ENCODE data around the gene TRIM13. TPM values are rescaled to one million over a fixed set of nuclear protein-coding genes. Genes with fewer than 3 reads are reported as not detected.

Gene TRIM13
- total RNA-seq, 4 donors from 2014 or later, result 19.7 to 54.5 (median 31.0) TPM

DNA sequence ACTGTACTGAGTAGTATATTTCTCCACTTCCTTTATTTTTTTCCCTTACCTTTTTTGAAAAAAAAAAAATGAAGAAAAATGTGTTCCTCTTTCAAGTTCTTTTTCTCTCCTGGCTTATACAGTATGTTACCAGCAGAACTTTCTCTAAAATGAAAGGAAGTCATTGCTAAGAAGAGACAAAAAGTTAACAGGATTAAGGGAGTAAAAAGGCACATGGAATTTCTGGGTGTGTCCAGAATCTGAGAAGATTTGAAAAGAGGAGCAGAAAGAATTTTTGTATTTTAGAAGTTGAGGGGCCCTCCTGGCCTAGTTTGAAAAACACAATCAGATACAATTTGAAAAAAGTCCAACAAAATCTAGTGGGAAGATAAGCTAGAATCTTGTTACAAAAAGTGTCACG lies 21.0 kb upstream of the TRIM13 start:
- Histone ChIP-seq H3K9me3 (no peaks in the 10 kb centered on the region), H3K36me3 (no peaks in the 10 kb centered on the region), H3K27me3 (no peaks in the 10 kb centered on the region), H3K4me1 (no peaks in the 10 kb centered on the region), H3K27ac (no peak overlapping the region), H3K4me3 (no peak overlapping the region)
- intact Hi-C loops (cut with DNase I; ENCODE audit: low total_unique reads), result no loop called here
- DNase-seq, result no peak
- TF ChIP-seq, protein P1, sequence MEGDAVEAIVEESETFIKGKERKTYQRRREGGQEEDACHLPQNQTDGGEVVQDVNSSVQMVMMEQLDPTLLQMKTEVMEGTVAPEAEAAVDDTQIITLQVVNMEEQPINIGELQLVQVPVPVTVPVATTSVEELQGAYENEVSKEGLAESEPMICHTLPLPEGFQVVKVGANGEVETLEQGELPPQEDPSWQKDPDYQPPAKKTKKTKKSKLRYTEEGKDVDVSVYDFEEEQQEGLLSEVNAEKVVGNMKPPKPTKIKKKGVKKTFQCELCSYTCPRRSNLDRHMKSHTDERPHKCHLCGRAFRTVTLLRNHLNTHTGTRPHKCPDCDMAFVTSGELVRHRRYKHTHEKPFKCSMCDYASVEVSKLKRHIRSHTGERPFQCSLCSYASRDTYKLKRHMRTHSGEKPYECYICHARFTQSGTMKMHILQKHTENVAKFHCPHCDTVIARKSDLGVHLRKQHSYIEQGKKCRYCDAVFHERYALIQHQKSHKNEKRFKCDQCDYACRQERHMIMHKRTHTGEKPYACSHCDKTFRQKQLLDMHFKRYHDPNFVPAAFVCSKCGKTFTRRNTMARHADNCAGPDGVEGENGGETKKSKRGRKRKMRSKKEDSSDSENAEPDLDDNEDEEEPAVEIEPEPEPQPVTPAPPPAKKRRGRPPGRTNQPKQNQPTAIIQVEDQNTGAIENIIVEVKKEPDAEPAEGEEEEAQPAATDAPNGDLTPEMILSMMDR (IDR thresholded peaks at IDR 0.05), result no peak

DNA sequence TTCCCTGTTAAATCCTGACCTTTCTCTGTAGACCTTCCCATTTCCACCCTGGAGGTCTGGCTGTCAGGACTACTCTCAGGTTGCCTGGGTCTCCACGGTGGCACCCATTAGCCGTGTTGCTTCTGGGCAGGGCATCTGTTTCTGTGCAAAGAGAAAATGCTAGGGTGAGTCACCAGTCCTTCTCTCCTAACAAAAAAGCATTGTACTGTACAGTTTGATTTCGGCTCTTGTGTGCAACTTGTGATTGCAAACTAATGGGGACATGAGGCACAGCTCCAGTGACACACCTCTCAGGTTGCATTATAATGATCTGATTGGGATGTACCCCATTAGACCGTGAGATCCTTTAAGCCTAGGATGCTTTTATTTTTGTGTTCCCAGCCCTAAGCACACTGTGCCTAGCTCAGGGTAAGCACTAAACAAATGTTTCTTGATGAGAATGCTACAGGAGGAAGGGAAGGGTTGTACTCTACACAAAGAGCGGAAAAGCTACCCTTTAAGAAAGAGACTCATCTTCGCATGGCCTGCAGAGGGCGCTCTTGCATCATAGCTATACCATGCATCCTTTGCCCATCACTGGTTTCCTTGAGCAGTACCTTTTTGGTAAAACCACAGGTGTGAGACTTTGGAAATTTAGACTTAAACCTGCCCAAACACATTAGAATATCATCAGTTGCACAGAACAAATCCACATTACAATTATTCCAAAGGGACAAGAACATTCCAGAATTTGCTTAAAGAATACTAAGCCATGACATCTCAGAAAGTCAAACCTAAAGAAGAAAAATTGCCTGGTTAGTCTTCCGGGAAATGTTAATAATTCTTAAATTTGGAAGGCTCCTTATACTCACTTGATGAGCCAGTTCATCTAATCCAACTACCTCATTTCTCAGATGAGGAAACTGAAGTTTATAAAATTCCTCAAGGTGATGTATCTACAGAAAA lies 20.3 kb upstream of the TRIM13 start:
- Histone ChIP-seq H3K27me3 (no peaks in the 10 kb centered on the region), H3K4me3 (no peak overlapping the region), H3K36me3 (no peaks in the 10 kb centered on the region), H3K4me1 (no peaks in the 10 kb centered on the region), H3K9me3 (no peaks in the 10 kb centered on the region), H3K27ac (no peak overlapping the region)
- TF ChIP-seq POLR2A (IDR thresholded peaks at IDR 0.05), result no peak
- TF ChIP-seq, protein P1 (IDR thresholded peaks at IDR 0.05), result peak; percentile 63 to 77 (median 74)
- DNase-seq, result peak; percentile 44 to 59
- intact Hi-C loops (cut with DNase I; ENCODE audit: low total_unique reads), result no loop called here

DNA sequence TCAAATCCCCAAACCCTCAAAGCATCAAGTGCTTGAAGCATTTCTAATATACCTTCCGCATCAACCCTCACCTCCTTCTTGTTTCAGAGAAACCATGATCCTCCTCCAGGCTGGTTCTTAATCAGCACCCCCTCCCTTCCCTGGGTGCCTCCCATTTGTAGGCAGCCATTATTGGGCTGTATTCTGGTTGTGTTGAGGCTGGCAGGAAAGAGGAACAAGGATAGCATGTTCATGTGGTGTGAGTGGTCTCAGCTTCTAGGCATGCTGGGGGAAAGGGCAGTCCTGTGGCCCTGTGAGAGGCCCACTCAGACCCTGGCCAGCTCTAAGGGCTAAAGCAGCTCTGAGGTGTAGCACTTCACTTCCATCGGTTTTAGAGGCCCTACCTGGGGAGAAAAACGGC lies 18.9 kb upstream of the TRIM13 start:
- Histone ChIP-seq H3K4me3 (no peak overlapping the region), H3K27ac (no peak overlapping the region), H3K9me3 (no peaks in the 10 kb centered on the region), H3K36me3 (no peaks in the 10 kb centered on the region), H3K27me3 (no peaks in the 10 kb centered on the region), H3K4me1 (no peaks in the 10 kb centered on the region)
- TF ChIP-seq POLR2A (IDR thresholded peaks at IDR 0.05), result no peak
- TF ChIP-seq, protein P1 (IDR thresholded peaks at IDR 0.05), result no peak
- intact Hi-C loops (cut with DNase I; ENCODE audit: low total_unique reads), result no loop called here
- DNase-seq, result no peak

DNA sequence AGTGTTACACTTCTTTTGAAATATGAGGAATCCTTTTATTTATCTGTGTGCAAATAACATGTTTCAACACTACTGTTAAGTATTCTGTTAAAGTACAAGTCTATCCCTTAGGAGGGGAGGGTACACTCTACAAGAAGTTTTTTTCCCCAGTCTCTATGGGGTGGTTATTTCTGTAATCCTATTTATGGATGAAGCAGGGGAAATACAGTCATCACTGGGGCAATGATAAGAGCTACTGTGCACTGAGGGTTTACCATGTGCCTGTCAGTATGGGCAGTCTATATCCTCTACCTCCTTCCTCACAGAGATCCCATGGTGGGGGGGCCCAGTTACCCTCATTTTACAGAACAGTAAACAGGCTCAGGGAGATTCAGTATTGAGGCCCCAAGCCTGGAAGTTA lies 16.6 kb upstream of the TRIM13 start:
- Histone ChIP-seq H3K27me3 (no peaks in the 10 kb centered on the region), H3K4me1 (no peaks in the 10 kb centered on the region), H3K27ac (no peak overlapping the region), H3K4me3 (no peak overlapping the region), H3K9me3 (no peaks in the 10 kb centered on the region), H3K36me3 (no peaks in the 10 kb centered on the region)
- no peak for DNase-seq
- no peak for TF ChIP-seq POLR2A (IDR thresholded peaks at IDR 0.05)
- TF ChIP-seq, protein P1 (IDR thresholded peaks at IDR 0.05), result no peak
- intact Hi-C loops (cut with DNase I; ENCODE audit: low total_unique reads), result no loop called here

DNA sequence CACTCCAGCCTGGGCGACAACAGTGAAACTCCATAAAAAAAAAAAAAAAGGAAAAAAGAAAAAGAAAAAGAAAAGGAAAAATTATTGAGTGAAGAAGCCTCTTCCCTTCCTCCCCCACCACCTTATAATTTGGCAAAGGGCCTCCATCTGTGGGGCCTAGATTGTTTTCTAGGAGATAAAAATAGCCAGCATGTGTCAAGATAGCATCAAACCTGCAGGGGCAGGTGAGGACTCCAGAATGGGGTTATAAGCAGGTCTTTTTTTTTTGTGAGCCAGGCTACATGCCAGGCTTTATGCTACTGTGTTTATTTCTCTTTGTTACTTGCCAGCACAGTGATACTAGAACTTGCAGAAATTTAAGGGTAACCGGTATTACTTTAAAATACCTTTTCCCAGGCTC lies 11.7 kb upstream of the TRIM13 start:
- intact Hi-C loops (cut with DNase I; ENCODE audit: low total_unique reads), result no loop called here
- H3K9me3 ChIP-seq, result no peaks in the 10 kb centered on the region
- no peaks in the 10 kb centered on the region for H3K4me1 ChIP-seq
- no peak for TF ChIP-seq POLR2A (IDR thresholded peaks at IDR 0.05)
- TF ChIP-seq, protein P1 (IDR thresholded peaks at IDR 0.05), result no peak
- no peaks in the 10 kb centered on the region for H3K36me3 ChIP-seq
- DNase-seq, result no peak
- H3K27me3 ChIP-seq, result no peaks in the 10 kb centered on the region
- no peak overlapping the region for H3K4me3 ChIP-seq
- no peak overlapping the region for H3K27ac ChIP-seq

Data from uterus (tissue), 4 donors.